CD4-positive, alpha-beta T cell treated with Interferon gamma for 1 hour (primary cell): ENCODE measurements around the gene SORCS3.

Experiments used
- DNase-seq: peaks from one replicate; pipeline ENCODE4 v3.0.0-alpha.2; 2020

SORCS3 gene

DNA sequence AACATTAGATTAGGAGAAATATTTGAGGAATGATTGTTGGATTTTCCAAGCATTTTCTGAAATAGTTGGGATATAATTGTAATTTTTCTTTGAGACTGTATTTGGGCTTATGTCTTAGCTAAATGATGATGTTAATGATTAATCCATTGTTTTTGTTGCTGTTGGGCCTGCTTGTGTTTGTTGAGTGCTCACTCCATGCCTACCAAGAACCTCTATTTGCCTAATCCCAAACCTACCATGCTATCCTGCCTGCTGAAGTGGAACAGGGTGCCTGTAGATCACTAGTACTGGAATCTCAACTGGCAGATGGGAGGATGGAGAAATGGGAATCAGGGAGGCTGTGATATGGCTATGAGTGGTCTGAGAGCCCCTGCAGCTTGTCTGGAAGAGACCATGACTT is 565.5 kb downstream of the SORCS3 start:
- no peak for DNase-seq

GRCh38 chr10:105207476-105207995 is 566.4 kb downstream of the SORCS3 start:
- no peak for DNase-seq

- DNase-seq, result no peak
These were observed 569.5 kb downstream of the SORCS3 start for GRCh38 chr10:105210546-105210945.

DNA sequence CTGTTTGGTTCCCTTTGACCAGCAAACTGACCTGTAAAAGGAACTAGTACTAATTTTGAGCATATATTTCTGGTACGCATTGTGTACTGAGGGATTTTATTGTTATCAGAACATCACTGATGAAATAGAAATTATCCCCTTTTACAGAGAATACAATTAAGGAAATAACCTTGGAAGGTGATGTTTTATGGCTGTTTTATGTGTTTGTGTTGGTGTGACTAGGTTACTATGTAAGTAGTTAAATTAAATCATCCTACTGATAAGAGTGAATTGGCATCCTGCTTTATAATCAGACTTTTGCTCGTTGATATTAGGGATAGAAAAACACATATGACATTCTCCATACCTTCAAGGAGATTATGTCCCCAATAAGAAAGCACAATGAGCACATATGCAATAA is 596.6 kb downstream of the SORCS3 start:
- no peak for DNase-seq

GRCh38 chr10:105239311-105240219 is 598.5 kb downstream of the SORCS3 start:
- no peak for DNase-seq

GRCh38 chr10:105241254-105241653 is 600.2 kb downstream of the SORCS3 start:
- DNase-seq, result no peak

GRCh38 chr10:105243381-105243780 is 602.3 kb downstream of the SORCS3 start:
- no peak for DNase-seq

DNA sequence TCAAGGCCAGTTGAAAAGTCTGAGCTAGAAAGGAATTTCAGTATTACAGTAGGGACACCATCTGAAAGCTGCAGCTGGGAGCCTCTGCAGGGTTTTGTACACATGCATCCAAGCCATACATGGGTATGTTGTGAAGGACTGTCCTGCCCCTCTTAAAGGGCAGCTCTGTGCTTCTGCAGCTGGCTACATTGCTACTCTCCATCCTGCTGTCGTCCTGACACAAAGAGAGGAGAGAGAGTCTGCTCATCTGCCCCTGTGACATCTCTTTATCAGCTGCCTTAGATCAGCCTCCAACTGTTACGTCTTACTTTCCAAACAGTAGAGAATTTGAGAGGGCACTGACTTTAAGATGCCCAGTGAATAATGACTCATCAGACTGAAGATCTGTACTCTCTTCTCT is 602.7 kb downstream of the SORCS3 start:
- DNase-seq, result no peak

DNA sequence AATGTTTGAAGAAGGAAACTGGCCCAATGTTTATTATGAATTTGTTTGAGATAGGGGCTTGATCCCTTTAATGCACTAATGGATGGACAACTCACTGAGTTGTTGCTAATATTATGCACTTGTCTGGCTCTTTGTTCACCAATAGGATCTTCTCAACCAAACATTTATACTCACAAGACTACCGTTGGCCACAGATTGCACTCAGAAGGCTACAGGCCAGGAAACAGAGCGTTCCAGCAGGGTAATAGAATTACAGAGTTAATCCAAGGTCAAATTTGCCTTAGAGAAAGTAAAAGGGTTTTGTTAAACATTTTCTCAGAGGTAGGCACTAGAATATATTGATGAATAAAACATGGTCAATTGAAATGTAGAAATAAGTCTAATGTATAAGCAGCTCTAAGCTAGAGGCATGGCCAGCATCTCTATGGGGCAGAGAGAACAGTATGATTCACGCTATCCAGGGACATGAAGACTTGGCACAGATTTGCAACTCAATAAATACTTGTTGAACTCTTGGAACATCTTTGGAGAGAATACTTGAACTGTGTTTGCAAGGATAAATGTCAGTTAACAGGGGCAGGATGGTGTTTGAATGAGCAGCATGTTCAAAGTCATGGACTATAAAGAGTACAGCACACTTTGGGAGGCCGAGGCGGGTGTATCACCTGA is 606.9 kb downstream of the SORCS3 start:
- no peak for DNase-seq

DNA sequence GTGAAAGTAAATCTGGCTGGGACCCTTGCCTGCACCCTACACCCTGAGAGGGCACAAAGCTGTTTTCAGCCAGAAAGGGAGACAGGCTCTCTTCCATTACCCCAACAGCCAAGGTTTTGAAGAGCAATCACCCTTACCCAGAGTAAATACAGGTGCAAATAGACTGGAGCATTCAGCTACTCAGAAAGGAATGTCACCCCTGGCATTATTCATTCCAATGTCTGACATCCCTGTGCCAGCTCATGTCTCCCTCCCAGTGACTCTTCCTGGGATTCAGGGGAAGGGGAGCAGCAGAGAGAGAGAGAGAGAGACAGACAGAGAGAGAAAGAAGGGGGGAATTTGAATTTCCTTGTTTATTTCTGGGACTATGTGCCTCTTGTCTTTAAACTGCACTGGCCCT is 611.8 kb downstream of the SORCS3 start:
- no peak for DNase-seq

- no peak for DNase-seq
These were observed 612.6 kb downstream of the SORCS3 start for GRCh38 chr10:105253515-105254212.

DNA sequence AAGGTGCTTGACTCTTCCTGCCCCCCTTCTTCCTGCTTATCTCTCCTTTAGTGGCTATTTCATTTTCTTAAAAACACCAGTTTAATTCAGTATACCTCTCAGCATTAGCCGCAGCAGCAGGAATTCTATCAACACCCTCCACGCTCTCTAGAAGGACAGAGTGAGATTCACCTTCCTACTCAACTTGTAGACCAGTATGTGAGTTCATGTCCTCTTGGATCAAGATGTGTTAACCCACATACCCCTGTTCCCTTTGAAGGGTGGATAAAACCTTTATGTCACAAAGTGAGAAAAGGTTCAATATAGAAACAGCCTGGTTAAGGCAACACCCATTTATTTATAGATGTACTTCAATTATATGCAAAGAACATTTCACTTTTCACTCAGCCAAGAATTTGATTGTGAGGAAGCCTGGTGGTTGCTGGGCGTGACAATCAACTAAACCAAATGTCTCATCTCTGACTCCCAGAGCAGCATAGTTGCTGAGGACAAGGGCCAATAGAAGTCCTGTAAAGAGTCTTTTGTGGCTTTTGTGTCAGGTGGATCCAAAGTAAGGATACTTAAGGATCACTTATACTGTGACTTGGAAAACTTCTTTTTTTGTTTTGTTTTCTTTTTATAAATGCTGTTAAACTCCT is 617.1 kb downstream of the SORCS3 start:
- no peak for DNase-seq

DNA sequence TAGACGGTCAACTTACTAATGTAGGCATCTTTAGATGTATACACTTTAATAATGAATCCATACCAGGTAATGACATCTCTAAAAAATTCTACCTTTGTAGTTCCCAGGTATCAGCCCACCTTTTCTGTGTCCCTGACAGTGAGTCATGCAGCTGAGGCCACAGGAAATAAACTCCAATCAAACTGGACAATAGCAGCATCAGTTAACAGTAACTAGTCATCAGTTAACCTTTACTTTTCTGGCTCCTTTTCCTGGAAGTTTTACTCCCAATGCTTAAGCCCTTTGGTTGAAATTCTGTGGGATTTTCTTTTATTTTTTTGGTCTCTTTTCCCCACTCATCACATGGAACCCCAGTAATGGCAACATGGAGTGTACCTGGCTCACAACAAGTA is 617.6 kb downstream of the SORCS3 start:
- DNase-seq, result no peak

GRCh38 chr10:105259201-105259600 is 618.1 kb downstream of the SORCS3 start:
- DNase-seq, result no peak

- no peak for DNase-seq
These were observed 621.6 kb downstream of the SORCS3 start for GRCh38 chr10:105262666-105263065.

- DNase-seq, result no peak
These were observed 626.0 kb downstream of the SORCS3 start for GRCh38 chr10:105266966-105267539.

DNA sequence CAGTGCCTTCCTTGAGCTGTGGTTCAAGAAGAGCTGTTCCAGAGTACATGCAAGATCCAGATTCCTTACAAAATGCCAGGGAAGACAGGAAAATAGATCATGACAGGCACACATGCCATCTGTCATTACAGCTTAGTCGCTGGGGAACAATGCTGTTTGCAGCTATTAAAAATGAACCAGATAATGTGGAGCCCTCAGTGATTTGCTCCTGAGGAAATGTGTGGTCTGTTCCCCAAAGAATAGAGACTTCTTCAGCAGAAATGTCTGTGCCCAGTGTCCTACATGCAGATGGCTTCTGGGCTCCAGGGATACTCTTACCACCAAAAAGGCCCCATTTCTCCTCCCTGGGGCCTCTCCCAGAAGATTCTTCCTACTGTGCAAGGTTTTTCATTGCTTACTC is 627.9 kb downstream of the SORCS3 start:
- no peak for DNase-seq

- no peak for DNase-seq
These were observed 628.6 kb downstream of the SORCS3 start for GRCh38 chr10:105269689-105270088.

GRCh38 chr10:105274556-105275070 is 633.5 kb downstream of the SORCS3 start:
- no peak for DNase-seq

DNA sequence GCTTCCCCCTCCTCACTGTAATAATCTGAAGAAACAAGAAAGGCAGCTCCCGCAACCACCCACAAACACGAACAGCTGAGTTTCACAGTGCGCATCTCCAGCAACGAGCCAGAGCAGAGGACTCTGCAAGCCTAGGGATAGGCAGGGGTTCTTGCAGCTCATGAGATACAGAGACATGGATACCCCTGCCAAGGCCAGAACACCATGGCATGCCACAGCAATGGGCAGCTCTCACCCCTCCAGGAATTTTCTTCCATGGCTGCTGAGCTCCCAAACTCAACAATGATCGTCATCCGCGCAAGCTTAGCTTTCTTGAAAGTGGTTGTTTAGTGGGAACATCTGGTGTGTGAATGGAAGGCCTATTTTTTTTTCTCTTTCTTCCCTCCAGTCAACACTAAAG is 637.3 kb downstream of the SORCS3 start:
- DNase-seq, result no peak

DNA sequence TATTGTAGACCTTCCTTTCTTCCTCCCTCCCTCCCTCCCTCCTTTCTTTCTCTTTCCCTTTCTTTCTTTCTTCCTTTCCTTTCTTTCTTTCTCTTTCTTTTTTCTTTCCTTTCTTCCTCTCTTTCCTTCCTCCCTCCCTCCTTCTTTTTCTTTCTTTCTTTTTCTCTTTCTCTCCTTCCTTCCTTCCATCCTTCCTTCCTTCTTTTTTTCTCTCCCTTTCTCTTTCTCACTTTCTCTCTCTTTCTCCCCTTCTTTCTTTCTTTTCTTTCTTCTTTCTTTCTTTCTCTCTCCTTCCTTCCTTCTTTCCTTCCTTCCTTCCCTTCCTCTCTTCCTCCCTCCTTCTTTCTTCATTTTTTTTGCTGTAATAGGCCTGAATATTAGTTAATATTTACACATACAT is 638.0 kb downstream of the SORCS3 start:
- no peak for DNase-seq

DNA sequence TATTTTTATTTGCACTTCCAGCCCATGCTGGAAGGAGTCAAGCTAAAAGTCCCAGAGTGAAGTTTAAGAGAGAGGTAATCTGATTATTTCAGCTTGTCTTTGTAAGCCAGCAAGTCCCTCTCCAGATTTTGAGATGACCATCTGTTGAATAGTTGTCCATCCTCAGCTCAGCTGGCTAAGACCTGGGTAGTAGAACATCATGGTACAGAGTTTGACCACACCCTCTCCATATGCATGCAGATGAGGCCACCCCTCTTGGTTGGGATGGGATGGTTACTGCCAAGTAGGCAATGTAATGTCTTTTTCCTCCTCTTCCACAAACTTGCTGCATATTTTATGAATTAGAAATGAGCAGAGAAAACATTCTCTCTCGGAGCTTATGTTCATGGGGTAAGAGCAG is 639.8 kb downstream of the SORCS3 start:
- no peak for DNase-seq
